Chondrocyte (in vitro differentiated cells): ENCODE results near the gene PROM1. TPM values are rescaled to one million over a fixed set of nuclear protein-coding genes. Genes with fewer than 3 reads are reported as not detected.

Source experiments
- DNase-seq: peaks from one replicate; pipeline ENCODE4 v3.0.0; 2021; ENCODE audit warnings: mixed read lengths, low spot score
- H3K27ac Mint-ChIP-seq: one replicate; pipeline ENCODE4 v1.8.0; 2021; ENCODE audit warnings: mild to moderate bottlenecking, moderate library complexity, mixed read lengths; ENCODE audit not compliant: unreplicated experiment
- H3K27me3 Mint-ChIP-seq: 2 replicates; pipeline ENCODE4 v1.8.0; 2021; ENCODE audit warnings: low read depth, mixed read lengths
- H3K36me3 Mint-ChIP-seq: 2 replicates; pipeline ENCODE4 v1.8.0; 2021; ENCODE audit warnings: low read depth, mixed read lengths
- H3K4me1 Mint-ChIP-seq: 2 replicates; pipeline ENCODE4 v1.8.0; 2021; ENCODE audit warnings: low read depth, mild to moderate bottlenecking, mixed read lengths
- H3K4me3 Mint-ChIP-seq: one replicate; pipeline ENCODE4 v1.8.0; 2021; ENCODE audit warnings: mild to moderate bottlenecking, moderate library complexity, mixed read lengths; ENCODE audit not compliant: unreplicated experiment
- H3K9me3 Mint-ChIP-seq: 2 replicates; pipeline ENCODE4 v1.8.0; 2021; ENCODE audit warnings: low read depth, mixed read lengths
- total RNA-seq: library from RNA; stranded (reverse); gene quantifications from 3 replicates; pipeline ENCODE4 v1.2.1, GENCODE V29; 2021
- TF ChIP-seq, protein P1 (sequence below): fragments of 200-600 bp; sonication (generic); IDR thresholded peaks from 2 replicates; pipeline ENCODE4 v1.5.0; 2021; ENCODE audit warnings: antibody characterized with exemption, mild to moderate bottlenecking, moderate library complexity

Gene PROM1
- total RNA-seq, 1 donor from 2014 or later, result 0.10 TPM

DNA sequence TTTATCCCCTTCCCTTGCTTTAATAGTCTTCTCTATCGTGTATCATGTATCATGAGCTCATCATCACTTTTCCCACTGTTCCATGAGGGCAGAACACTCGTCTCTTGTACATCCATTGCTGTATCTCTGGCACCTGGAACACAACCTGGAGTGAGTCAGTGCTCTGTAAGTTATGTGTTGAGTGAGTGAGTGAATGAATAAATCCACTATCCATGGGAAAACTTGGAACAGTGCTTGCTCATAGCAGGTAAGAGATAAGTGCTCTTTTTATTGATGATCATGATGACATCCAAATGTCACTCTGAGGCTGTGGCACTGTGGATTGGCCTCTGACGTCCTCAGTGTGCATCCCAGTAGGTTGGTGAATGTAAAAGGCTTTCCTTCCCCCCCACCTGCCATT, 149.6 kb downstream of the PROM1 start:
- H3K4me3 Mint-ChIP-seq, result no peak overlapping the region
- DNase-seq, result no peak
- no peak overlapping the region for H3K27ac Mint-ChIP-seq
- H3K27me3 Mint-ChIP-seq, result no peaks in the 10 kb centered on the region
- peaks cover 8% of the 10 kb centered on the region for H3K4me1 Mint-ChIP-seq
- no peaks in the 10 kb centered on the region for H3K9me3 Mint-ChIP-seq
- no peaks in the 10 kb centered on the region for H3K36me3 Mint-ChIP-seq
- TF ChIP-seq, protein P1, sequence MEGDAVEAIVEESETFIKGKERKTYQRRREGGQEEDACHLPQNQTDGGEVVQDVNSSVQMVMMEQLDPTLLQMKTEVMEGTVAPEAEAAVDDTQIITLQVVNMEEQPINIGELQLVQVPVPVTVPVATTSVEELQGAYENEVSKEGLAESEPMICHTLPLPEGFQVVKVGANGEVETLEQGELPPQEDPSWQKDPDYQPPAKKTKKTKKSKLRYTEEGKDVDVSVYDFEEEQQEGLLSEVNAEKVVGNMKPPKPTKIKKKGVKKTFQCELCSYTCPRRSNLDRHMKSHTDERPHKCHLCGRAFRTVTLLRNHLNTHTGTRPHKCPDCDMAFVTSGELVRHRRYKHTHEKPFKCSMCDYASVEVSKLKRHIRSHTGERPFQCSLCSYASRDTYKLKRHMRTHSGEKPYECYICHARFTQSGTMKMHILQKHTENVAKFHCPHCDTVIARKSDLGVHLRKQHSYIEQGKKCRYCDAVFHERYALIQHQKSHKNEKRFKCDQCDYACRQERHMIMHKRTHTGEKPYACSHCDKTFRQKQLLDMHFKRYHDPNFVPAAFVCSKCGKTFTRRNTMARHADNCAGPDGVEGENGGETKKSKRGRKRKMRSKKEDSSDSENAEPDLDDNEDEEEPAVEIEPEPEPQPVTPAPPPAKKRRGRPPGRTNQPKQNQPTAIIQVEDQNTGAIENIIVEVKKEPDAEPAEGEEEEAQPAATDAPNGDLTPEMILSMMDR, result no peak

DNA sequence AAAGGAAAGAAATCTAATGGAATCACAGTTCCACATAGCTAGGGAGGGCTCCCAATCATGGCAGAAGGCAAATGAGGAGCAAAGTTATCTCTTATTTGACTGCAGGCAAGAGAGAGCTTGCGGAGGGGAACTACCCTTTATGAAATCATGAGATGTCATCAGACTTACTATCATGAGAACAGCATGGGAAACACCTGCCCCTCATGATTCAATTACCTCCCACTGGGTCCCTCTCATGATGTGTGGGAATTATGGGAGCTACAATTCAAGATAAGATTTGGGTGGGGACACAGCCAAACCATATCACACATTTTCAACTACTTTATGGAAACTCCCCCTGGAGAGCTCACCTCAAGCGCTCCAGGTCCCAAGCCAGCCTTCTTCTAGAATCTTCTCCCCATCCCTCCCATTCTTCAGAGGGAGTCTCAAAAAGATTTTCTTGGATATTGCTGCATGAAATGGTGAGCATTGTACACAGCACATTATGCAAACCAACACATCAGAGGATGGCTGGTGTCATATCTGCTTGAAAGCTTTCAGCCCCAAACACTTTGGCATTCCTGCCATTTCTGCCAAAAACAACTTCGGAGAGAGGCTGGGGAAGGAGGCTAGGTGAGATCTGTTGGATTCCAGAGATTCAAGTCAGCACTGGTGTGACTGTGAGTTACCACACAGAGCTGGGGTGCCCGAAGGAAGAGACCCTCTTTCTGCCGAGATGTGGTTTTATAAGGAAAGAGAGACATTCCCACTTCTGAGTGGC, 152.2 kb downstream of the PROM1 start:
- no peak overlapping the region for H3K27ac Mint-ChIP-seq
- no peaks in the 10 kb centered on the region for H3K9me3 Mint-ChIP-seq
- no peaks in the 10 kb centered on the region for H3K27me3 Mint-ChIP-seq
- no peak for DNase-seq
- no peak overlapping the region for H3K4me3 Mint-ChIP-seq
- H3K36me3 Mint-ChIP-seq, result no peaks in the 10 kb centered on the region
- H3K4me1 Mint-ChIP-seq, result peaks cover 8% of the 10 kb centered on the region
- TF ChIP-seq, protein P1, result no peak

DNA sequence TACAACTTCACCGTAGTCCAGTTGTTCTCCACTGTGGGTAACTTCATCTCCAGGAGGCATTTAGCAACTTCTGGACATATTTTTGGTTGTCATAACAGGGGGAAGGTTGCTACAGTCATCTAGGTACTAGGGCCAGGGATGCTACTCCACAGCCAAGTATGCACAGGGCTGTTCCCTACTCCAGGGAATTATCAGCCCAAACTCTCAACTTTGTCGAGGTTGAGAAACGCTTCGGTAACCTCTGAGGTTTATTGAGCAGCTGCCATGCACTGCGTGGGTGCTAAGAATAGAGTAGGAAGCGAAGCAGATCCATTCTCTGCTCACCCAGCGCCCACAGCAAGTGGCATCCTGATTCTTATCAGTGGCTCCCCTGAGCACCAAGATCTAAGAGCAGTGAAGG, 153.5 kb downstream of the PROM1 start:
- no peak overlapping the region for H3K27ac Mint-ChIP-seq
- H3K27me3 Mint-ChIP-seq, result no peaks in the 10 kb centered on the region
- H3K4me3 Mint-ChIP-seq, result no peak overlapping the region
- H3K4me1 Mint-ChIP-seq, result peaks cover 2% of the 10 kb centered on the region
- TF ChIP-seq, protein P1, result no peak
- no peaks in the 10 kb centered on the region for H3K9me3 Mint-ChIP-seq
- no peak for DNase-seq
- H3K36me3 Mint-ChIP-seq, result no peaks in the 10 kb centered on the region

DNA sequence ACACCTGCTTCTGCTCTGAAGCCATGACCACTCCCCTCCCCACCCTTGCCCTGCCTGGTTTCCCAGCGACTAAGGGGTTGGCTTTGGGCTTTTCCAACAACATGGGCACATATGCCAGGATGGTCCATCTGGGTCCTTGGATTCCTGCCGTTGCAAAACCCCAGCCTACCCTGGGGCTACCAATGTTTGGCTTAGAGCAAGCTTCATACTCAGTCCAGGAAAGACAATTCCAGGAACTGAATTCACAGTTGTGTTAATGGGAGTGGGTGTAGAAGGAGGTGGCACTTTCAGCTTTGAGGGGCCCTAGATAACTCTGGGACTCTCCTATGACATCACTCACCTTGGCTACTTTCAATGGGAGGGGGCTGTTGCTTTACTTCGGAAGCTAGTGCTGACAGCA, 154.3 kb downstream of the PROM1 start:
- Mint-ChIP-seq H3K4me1 (no peaks in the 10 kb centered on the region), H3K27ac (no peak overlapping the region), H3K9me3 (no peaks in the 10 kb centered on the region), H3K36me3 (no peaks in the 10 kb centered on the region), H3K27me3 (no peaks in the 10 kb centered on the region), H3K4me3 (no peak overlapping the region)
- TF ChIP-seq, protein P1, result no peak
- no peak for DNase-seq

DNA sequence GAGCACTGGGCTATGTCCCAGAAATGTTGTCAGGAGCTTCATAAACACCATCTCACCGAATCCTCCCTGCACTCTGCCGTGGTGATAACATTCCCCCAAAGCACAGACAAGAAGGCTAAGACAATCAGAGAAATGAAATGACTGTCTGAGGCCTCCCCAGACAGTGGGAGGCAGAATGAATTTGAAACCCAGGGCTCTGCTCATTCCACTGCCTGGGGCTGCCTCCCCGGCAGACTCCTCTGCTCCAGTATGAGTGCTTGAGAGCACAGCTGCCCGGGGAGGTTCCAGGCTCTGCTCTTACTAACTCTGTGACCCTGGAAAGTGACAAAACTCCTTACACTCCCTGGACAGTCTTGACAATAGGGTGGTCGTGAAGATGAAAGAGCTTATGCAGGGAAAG, 154.9 kb downstream of the PROM1 start:
- Mint-ChIP-seq H3K4me1 (no peaks in the 10 kb centered on the region), H3K27ac (no peak overlapping the region), H3K4me3 (no peak overlapping the region), H3K36me3 (no peaks in the 10 kb centered on the region), H3K9me3 (no peaks in the 10 kb centered on the region), H3K27me3 (no peaks in the 10 kb centered on the region)
- TF ChIP-seq, protein P1, result no peak
- DNase-seq, result no peak
